GM12873 (cell line): Measurements from ENCODE around the gene RCOR1.

Experiments
- TF ChIP-seq, protein P1 (sequence below): IDR thresholded peaks from 2 replicates; pipeline ENCODE4 v1.5.1; 2012; ENCODE audit warnings: low read depth, mild to moderate bottlenecking, moderate library complexity, low read length, control low read depth; ENCODE audit not compliant: insufficient read depth; ENCODE audit errors: missing control alignments

Gene RCOR1

DNA sequence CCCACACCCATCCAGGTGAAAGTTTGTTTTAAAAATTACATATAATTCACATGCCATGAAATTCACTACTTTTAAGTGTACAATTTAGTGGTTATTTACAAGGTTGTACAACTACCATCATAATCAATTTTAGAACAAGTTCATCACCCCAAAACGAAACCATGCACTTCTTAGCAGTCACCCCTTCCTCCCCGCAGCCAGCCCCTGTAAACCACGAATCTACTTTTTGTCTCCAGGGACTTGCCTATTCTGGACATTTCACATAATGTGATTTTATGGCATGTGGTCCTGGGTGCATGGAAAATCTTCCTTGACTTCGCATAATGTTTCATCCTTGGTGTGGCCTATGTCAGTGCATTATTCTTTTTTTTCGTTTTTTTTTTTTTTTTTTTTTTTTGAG is 165.6 kb downstream of the RCOR1 start:
- TF ChIP-seq, protein P1, sequence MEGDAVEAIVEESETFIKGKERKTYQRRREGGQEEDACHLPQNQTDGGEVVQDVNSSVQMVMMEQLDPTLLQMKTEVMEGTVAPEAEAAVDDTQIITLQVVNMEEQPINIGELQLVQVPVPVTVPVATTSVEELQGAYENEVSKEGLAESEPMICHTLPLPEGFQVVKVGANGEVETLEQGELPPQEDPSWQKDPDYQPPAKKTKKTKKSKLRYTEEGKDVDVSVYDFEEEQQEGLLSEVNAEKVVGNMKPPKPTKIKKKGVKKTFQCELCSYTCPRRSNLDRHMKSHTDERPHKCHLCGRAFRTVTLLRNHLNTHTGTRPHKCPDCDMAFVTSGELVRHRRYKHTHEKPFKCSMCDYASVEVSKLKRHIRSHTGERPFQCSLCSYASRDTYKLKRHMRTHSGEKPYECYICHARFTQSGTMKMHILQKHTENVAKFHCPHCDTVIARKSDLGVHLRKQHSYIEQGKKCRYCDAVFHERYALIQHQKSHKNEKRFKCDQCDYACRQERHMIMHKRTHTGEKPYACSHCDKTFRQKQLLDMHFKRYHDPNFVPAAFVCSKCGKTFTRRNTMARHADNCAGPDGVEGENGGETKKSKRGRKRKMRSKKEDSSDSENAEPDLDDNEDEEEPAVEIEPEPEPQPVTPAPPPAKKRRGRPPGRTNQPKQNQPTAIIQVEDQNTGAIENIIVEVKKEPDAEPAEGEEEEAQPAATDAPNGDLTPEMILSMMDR: no peak

DNA sequence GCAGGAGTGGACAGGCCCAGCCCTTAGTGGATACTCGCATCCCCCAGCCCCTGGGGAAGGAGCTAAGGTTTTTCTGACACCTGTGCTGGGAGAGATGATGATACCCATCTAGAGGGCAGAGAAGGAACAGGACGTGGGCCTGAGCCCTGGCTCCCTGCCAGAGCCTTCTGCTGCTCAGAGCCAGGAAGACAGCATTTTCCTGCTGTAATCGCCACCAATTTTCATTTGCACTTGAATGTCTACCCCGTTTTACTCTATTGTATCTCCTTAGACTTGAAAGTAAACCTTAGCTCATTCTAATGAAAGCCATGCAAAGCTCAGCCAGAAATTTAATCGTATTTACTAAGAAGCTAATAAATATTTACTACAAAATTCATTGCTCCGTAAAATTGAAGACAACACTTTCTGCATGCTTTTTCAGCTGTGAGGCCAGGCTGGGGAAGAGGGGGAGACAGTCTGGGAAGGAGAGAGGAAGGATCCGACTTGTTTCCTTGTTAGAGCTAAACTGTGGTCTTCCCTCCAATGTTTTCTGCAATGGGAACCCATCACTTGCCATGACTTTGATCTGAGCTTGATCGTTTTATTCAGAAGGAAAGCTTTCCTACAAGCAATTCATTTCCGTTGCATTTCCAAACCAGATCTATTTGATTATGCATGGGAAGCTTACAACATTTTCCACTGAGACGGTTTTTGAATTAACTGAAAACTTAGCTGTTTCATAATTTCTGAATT is 167.2 kb downstream of the RCOR1 start:
- TF ChIP-seq, protein P1: peak; percentile 5

DNA sequence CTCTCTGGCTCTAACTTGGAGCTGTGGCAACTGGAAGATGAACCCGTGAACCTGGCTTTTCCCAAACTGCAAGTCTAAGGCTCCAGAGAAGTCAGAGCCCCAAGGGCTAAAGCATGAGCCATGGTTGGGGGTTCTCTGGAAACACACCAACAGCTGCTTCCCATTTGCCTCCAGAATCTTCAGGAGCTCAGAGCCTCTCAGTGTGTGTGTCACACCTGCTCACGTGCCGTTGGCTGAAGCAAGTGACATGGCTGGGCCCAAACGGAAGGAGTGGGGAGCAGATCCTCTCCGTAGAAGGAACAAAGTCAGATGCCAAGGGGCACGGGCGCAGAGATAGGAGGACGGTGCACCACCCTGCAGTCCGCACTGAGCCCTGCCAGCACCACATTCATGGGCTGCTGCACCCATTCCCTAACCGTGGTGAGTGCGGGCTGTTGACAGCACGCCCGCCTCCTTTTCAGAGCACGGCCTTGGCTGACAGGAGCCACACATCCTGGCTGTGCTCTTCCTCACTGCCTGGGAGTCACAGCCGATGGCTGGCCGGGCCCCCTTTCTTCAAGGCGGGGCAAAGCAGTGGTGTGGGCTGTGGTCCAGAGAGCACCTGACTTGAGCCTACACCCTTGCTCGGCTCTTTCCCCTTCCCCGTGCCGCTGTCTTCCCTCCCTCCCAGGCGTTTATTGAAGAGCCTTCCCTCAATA is 168.2 kb downstream of the RCOR1 start:
- TF ChIP-seq, protein P1: no peak

DNA sequence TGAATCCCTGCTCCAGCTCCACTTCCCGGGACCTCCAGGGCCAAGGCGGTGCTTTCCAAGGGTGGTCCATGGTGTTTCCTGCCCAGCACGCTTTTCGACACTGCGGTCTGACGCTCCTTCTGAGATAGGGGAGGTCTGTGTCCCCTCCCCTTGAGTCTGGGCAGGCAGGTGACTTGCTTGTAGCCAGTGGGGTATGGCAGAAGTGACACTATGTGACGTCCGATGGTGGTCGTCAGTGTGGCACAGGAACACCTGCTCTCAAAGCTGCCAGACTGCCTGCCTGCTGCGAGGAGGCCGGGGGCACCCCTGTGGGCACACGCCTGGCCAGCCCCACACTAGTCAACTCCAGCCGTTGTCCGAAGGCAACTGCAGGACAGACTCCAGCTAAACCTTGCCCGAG is 168.8 kb downstream of the RCOR1 start:
- TF ChIP-seq, protein P1: no peak

DNA sequence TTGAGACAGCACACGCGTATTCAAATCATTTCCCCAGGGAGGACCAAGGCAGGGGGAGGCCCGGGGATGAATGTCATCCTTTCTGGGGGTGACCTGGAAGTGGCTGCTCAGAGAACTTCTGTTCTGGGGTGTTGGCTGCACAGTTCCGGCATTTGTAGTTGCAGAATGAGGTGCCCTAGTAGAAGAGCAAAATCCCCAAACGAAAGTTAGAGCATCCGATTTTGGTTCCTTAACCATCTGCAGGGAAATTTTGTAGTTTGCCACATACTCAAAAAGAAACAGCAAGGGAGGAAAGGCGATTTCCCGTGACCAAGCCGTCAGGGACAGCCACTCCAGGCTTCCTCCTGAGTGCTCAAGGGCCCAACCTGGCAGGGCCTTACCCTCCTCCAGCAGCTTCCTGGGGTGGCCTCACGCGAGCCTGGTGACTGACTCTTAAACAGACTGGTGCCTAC is 171.8 kb downstream of the RCOR1 start:
- TF ChIP-seq, protein P1: no peak

DNA sequence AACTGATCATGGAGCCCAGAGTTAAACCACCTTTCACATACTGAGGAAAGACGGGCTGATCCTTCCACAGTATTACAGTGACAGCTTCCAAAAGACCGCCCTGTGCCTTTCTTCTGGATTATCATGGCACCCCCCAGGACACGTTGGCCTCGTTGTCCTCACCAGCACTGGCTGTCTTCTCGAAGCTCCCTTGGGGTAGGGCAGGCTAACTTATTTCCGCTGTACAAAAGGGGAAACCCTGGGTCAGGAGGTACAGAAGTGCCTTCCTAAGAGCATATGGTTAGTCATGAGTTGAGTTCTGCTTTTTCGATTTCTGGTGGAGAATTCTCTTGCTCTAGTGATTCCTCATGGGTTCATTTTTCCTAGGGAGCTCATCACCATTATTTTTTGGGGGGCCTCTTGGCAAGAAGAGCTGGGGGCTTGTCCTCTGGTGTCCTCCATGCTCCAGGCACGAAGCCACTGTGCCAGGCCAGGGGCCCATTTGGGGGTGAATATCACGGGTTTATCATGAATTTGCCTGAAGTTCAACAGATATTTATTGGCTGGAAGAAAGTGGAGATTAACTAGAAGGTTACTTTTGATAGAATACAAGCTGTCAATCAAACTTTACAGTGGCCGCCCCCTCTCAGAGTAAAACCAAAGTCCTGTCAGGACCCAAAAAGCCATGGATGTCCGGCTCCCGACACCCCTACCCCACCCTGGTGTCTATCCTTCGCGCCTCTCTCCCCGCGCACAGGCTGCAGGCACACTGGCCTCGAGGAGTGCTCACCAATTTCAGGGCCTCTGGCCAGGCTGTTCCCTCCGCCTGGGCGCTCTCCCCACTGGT is 176.0 kb downstream of the RCOR1 start:
- TF ChIP-seq, protein P1: no peak

DNA sequence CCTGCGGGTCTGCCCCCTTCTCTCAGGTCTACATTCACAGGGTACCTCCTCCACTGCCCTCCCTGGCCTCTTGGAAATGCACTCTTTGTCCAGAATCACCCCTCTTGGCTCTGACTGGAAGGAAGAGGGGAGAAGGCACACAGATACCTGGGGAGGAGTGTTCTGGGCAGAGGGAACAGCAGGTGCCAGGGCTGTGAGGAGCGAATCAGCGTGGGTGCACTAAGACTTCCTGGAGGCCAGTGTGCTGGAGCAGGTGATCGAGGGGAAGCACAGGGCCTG is 176.5 kb downstream of the RCOR1 start:
- TF ChIP-seq, protein P1: no peak
